H1 (cell line): Measurements from ENCODE around the gene MARCHF10. TPM values are rescaled to one million over a fixed set of nuclear protein-coding genes. Genes with fewer than 3 reads are reported as not detected.

Experiments used
- CTCF ChIA-PET: fragments of 300-600 bp; sonication (Branson Sonifier 250); formaldehyde crosslinking; loops from one replicate; lab custom pipeline; 2021; ENCODE audit not compliant: partially characterized antibody; lab: Charles Lee
- POLR2A ChIA-PET: fragments of 300-600 bp; sonication (Branson Sonifier 250); formaldehyde crosslinking; loops from one replicate; lab custom pipeline; 2021; ENCODE audit warnings: inconsistent platforms; ENCODE audit not compliant: partially characterized antibody; lab: Charles Lee
- DNase-seq, 2 experiments: peaks; one replicate each; pipeline versions ENCODE4 v3.0.0 to v3.0.0-alpha.2; 2010 to 2022; ENCODE audit warnings: low spot score in 2 of 2, low read depth in 1 of 2, mixed read lengths in 1 of 2
- FAIRE-seq: peaks from 2 replicates; lab custom pipeline; 2011; peaks lifted over from hg19 to GRCh38; lab: Jason Lieb, UNC
- H2AFZ ChIP-seq: 2 replicates; pipeline ENCODE4 v1.8.1; 2012; ENCODE audit warnings: low read length, inconsistent platforms
- H2AK5ac ChIP-seq: 2 replicates; pipeline ENCODE4 v1.6.1; 2013; ENCODE audit warnings: low read depth, low read length
- H2BK120ac ChIP-seq: replicated peaks from 2 replicates; pipeline ENCODE3; 2013; ENCODE audit warnings: low read depth, low read length, inconsistent platforms
- H2BK12ac ChIP-seq: 2 replicates; pipeline ENCODE4 v1.6.1; 2013; ENCODE audit warnings: low read depth, low read length
- H2BK15ac ChIP-seq: 2 replicates; pipeline ENCODE4 v1.6.1; 2013; ENCODE audit warnings: low read length
- H2BK20ac ChIP-seq: 2 replicates; pipeline ENCODE4 v1.6.1; 2013; ENCODE audit warnings: low read length
- H2BK5ac ChIP-seq: 2 replicates; pipeline ENCODE4 v1.6.1; 2013; ENCODE audit warnings: low read depth, low read length
- H3K14ac ChIP-seq: 2 replicates; pipeline ENCODE4 v1.6.1; 2013; ENCODE audit warnings: inconsistent platforms; ENCODE audit not compliant: insufficient read length
- H3K18ac ChIP-seq: 2 replicates; pipeline ENCODE4 v1.6.1; 2013; ENCODE audit warnings: low read length; ENCODE audit errors: extremely low read depth
- H3K23ac ChIP-seq: 2 replicates; pipeline ENCODE4 v1.6.1; 2013; ENCODE audit warnings: inconsistent platforms; ENCODE audit not compliant: insufficient read length
- H3K23me2 ChIP-seq: 2 replicates; pipeline ENCODE4 v1.6.1; 2013; ENCODE audit warnings: low read depth, low read length
- H3K27ac ChIP-seq: 2 replicates; pipeline ENCODE4 v1.6.1; 2011; ENCODE audit warnings: low read depth, low read length, inconsistent platforms
- H3K27me3 ChIP-seq, 4 experiments: replicated peaks in 1 of 4; 1 replicate in 1 of 4; 2 replicates in 3 of 4; pipeline versions ENCODE4 v1.6.1 to v1.8.1; 2011 to 2013; ENCODE audit warnings: low read length in 3 of 4, mild to moderate bottlenecking in 3 of 4, inconsistent platforms in 2 of 4, mixed read lengths in 2 of 4, moderate library complexity in 1 of 4; ENCODE audit not compliant: control insufficient read depth in 3 of 4, insufficient read depth in 3 of 4; ENCODE audit errors: extremely low read depth in 1 of 4
- H3K36me3 ChIP-seq, 4 experiments: 2 replicates each; pipeline versions ENCODE4 v1.6.1 to v1.8.1; 2011 to 2013; ENCODE audit warnings: mild to moderate bottlenecking in 4 of 4, low read length in 3 of 4, moderate library complexity in 2 of 4, control low read depth in 1 of 4, inconsistent platforms in 1 of 4; ENCODE audit not compliant: insufficient read depth in 4 of 4, control insufficient read depth in 2 of 4
- H3K4ac ChIP-seq: replicated peaks from 2 replicates; pipeline ENCODE3; 2013; ENCODE audit warnings: low read length, low read depth, mixed read lengths, inconsistent platforms; ENCODE audit not compliant: insufficient read length
- H3K4me1 ChIP-seq, 4 experiments: replicated peaks in 1 of 4; 1 replicate in 1 of 4; 2 replicates in 3 of 4; pipeline versions ENCODE4 v1.6.1 to v1.8.1; 2011 to 2013; ENCODE audit warnings: low read length in 3 of 4, inconsistent platforms in 2 of 4, mixed read lengths in 1 of 4; ENCODE audit not compliant: insufficient read depth in 4 of 4, control insufficient read depth in 3 of 4
- H3K4me2 ChIP-seq, 2 experiments: 2 replicates each; pipeline versions ENCODE4 v1.6.1 to v1.8.1; 2011 to 2013; ENCODE audit warnings: low read depth in 2 of 2, low read length in 2 of 2, control low read depth in 1 of 2, inconsistent platforms in 1 of 2, mild to moderate bottlenecking in 1 of 2; ENCODE audit not compliant: insufficient read depth in 1 of 2
- H3K4me3 ChIP-seq, 4 experiments: fragments of 200-600, 300-600 bp in 1 of 4; sonication (generic), shearing (Covaris generic), sonication (Bioruptor Twin) in 1 of 4; 2 replicates each; pipeline versions ENCODE4 v1.5.1 to v1.8.1; 2011 to 2016; ENCODE audit warnings: low read length in 4 of 4, low read depth in 3 of 4, control low read depth in 2 of 4, inconsistent platforms in 2 of 4, mild to moderate bottlenecking in 2 of 4, mixed read lengths in 1 of 4, moderate library complexity in 1 of 4; ENCODE audit not compliant: insufficient read depth in 2 of 4; ENCODE audit errors: extremely low read depth in 1 of 4
- H3K56ac ChIP-seq: replicated peaks from 2 replicates; pipeline ENCODE3; 2013; ENCODE audit warnings: low read depth, mild to moderate bottlenecking, mixed read lengths, low read length, inconsistent platforms; ENCODE audit not compliant: insufficient read length
- H3K79me1 ChIP-seq: 2 replicates; pipeline ENCODE4 v1.6.1; 2013; ENCODE audit warnings: low read depth, low read length, control low read depth
- H3K79me2 ChIP-seq, 2 experiments: 2 replicates each; pipeline versions ENCODE4 v1.6.1 to v1.8.1; 2012 to 2013; ENCODE audit warnings: low read length in 2 of 2, mild to moderate bottlenecking in 2 of 2, inconsistent platforms in 1 of 2; ENCODE audit not compliant: insufficient read depth in 2 of 2, control insufficient read depth in 1 of 2
- H3K9ac ChIP-seq, 4 experiments: replicated peaks in 1 of 4; 1 replicate in 1 of 4; 2 replicates in 3 of 4; pipeline versions ENCODE4 v1.6.1 to v1.8.1; 2011 to 2013; ENCODE audit warnings: low read depth in 3 of 4, low read length in 3 of 4, control low read depth in 2 of 4, mild to moderate bottlenecking in 2 of 4, moderate library complexity in 2 of 4, inconsistent platforms in 1 of 4; ENCODE audit errors: extremely low read depth in 1 of 4
- H3K9me3 ChIP-seq, 2 experiments: 2 replicates each; pipeline versions ENCODE4 v1.6.1 to v1.8.1; 2012 to 2013; ENCODE audit warnings: mild to moderate bottlenecking in 2 of 2, moderate library complexity in 2 of 2, control low read depth in 1 of 2, inconsistent platforms in 1 of 2, low read depth in 1 of 2, low read length in 1 of 2, mixed read lengths in 1 of 2; ENCODE audit not compliant: insufficient read depth in 2 of 2
- H4K20me1 ChIP-seq, 2 experiments: replicated peaks in 1 of 2; 2 replicates each; pipeline versions ENCODE3 to v1.8.1; 2011 to 2013; ENCODE audit warnings: inconsistent platforms in 2 of 2, low read length in 2 of 2, mild to moderate bottlenecking in 1 of 2; ENCODE audit not compliant: insufficient read depth in 2 of 2, control insufficient read depth in 1 of 2
- H4K5ac ChIP-seq: 2 replicates; pipeline ENCODE4 v1.6.1; 2013; ENCODE audit warnings: low read length, low read depth, mixed read lengths, inconsistent platforms; ENCODE audit not compliant: insufficient read length
- H4K8ac ChIP-seq: 2 replicates; pipeline ENCODE4 v1.8.0; 2013; ENCODE audit warnings: mild to moderate bottlenecking, moderate library complexity, low read length, inconsistent platforms; ENCODE audit not compliant: insufficient read depth; ENCODE audit errors: extremely low read depth
- H4K91ac ChIP-seq: replicated peaks from 2 replicates; pipeline ENCODE3; 2013; ENCODE audit warnings: low read length, mixed read lengths, inconsistent platforms; ENCODE audit not compliant: insufficient read length
- CTBP2 ChIP-seq: IDR thresholded peaks from 2 replicates; pipeline ENCODE4 v1.7.0; 2011; ENCODE audit warnings: borderline replicate concordance, mild to moderate bottlenecking, moderate library complexity, mixed read lengths, low read length; ENCODE audit not compliant: insufficient read depth, insufficient read length
- GABPA ChIP-seq: IDR thresholded peaks from 2 replicates; pipeline ENCODE4 v1.6.1; 2011; ENCODE audit warnings: mild to moderate bottlenecking, low read length, moderate library complexity, borderline replicate concordance; ENCODE audit not compliant: insufficient read depth
- KDM5A ChIP-seq: fragments of 200-600 bp; IDR thresholded peaks from 2 replicates; pipeline ENCODE4 v1.7.1; 2012; ENCODE audit warnings: mild to moderate bottlenecking, low read length, inconsistent platforms, mixed read lengths
- NRF1 ChIP-seq: IDR thresholded peaks from 2 replicates; pipeline ENCODE4 v1.6.1; 2011; ENCODE audit warnings: mild to moderate bottlenecking, low read depth, low read length, improper control_type of control experiment
- POLR2AphosphoS5 ChIP-seq: IDR thresholded peaks from 2 replicates; pipeline ENCODE4 v1.6.1; 2011; ENCODE audit warnings: low read depth, low read length
- RNF2 ChIP-seq: fragments of 200-900, 300-1000 bp; sonication (generic); IDR thresholded peaks from 2 replicates; pipeline ENCODE4 v1.7.1; 2016; ENCODE audit warnings: borderline replicate concordance, low read depth, mild to moderate bottlenecking, antibody characterized with exemption, low read length; ENCODE audit not compliant: poor library complexity, severe bottlenecking; ENCODE audit errors: missing control alignments
- SAP30 ChIP-seq: fragments of 300-600 bp; sonication (generic); IDR thresholded peaks from 2 replicates; pipeline ENCODE4 v1.7.1; 2012; ENCODE audit warnings: low read length, moderate library complexity, mild to moderate bottlenecking, inconsistent platforms; ENCODE audit not compliant: insufficient read depth, insufficient replicate concordance
- SUZ12 ChIP-seq: fragments of 200-600 bp; sonication (generic); IDR thresholded peaks from 2 replicates; pipeline ENCODE4 v1.6.1; 2012; ENCODE audit warnings: mild to moderate bottlenecking, inconsistent platforms, low read length, moderate library complexity, mixed read lengths
- TCF12 ChIP-seq: IDR thresholded peaks from 2 replicates; pipeline ENCODE4 v1.6.1; 2011; ENCODE audit warnings: low read depth, mild to moderate bottlenecking, low read length
- USF2 ChIP-seq: IDR thresholded peaks from 2 replicates; pipeline ENCODE4 v1.6.1; 2011; ENCODE audit warnings: low read length, improper control_type of control experiment
- WGBS, 2 experiments: shearing (Covaris generic) in 1 of 2; methylation state at CpG; one replicate each; pipeline versions ENCODE4 v1.1.6 to v1.1.7; 2013 to 2015; ENCODE audit warnings: low lambda C conversion rate in 2 of 2, mixed read lengths in 2 of 2, inconsistent platforms in 1 of 2, low coverage in 1 of 2, missing lambda C conversion rate in 1 of 2; ENCODE audit not compliant: insufficient replicate concordance in 2 of 2, insufficient coverage in 1 of 2, insufficient read length in 1 of 2; ENCODE audit errors: extremely low coverage in 1 of 2, missing lambda C conversion rate in 1 of 2; 5-methylcytosine and 5-hydroxymethylcytosine counted together
- polyA plus RNA-seq, 7 experiments: library from polyadenylated mRNA; depleted of rRNA in 3 of 7; stranded (reverse) in 5 of 7; unstranded in 2 of 7; fragments of >200 nt in 5 of 7; fragments of 200-250 nt in 2 of 7; gene quantifications; 1 replicate in 5 of 7; 2 replicates in 1 of 7; 4 replicates in 1 of 7; pipeline versions ENCODE4 v1.2.1 to v1.2.3, GENCODE V29; 2011 to 2013; ENCODE audit warnings: missing spikeins in 2 of 7, mixed read lengths in 2 of 7
- total RNA-seq: library from RNA; stranded (reverse); fragmentation: NEBNext Ultra II Directional; extraction: Animal tissue kit (Norgen Biotek cat#: 25700); gene quantifications from 2 replicates; pipeline ENCODE4 v1.2.1, GENCODE V29; 2021
- TF ChIP-seq, protein P1 (sequence below): IDR thresholded peaks from 2 replicates; pipeline ENCODE4 v1.6.1; 2012; ENCODE audit warnings: low read length, inconsistent platforms

Gene MARCHF10
- total and polyA plus RNA-seq, 2 of the 8 experiments (the other 6 are each of a cell fraction or from before 2014, with no cell fraction given), result 0.48 to 0.73 TPM

GRCh38 chr17:62786646-62787045, 21.5 kb downstream of the MARCHF10 start:
- 86% methylated on average over 2 of the region's 2 CpGs; no CpG with 5 or more reads in 1 of the 2 experiments for WGBS, 2 experiments

More at GRCh38 chr17:62786646-62787045, 21.5 kb downstream of the MARCHF10 start:
- H2AFZ ChIP-seq, result no peak overlapping the region
- H3K4me3 ChIP-seq, result no peak overlapping the region
- no peak overlapping the region for H2BK12ac ChIP-seq
- H3K23ac ChIP-seq, result no peak overlapping the region
- no peak overlapping the region for H2AK5ac ChIP-seq
- no peaks in the 10 kb centered on the region for H3K9me3 ChIP-seq
- H4K5ac ChIP-seq, result no peak overlapping the region
- H3K23me2 ChIP-seq, result no peaks in the 10 kb centered on the region
- no peak overlapping the region for H4K91ac ChIP-seq
- DNase-seq, result no peak
- no peaks in the 10 kb centered on the region for H4K20me1 ChIP-seq
- H2BK5ac ChIP-seq, result no peak overlapping the region
- H3K36me3 ChIP-seq, result no peaks in the 10 kb centered on the region
- no peaks in the 10 kb centered on the region for H3K79me2 ChIP-seq
- CTCF ChIA-PET, result interaction anchor here (1.2 kb wide), 1 partner anchor 15 kb away, joined by 3 read pairs; no protein-coding TSS in a partner anchor
- no peak overlapping the region for H3K56ac ChIP-seq
- no peak overlapping the region for H4K8ac ChIP-seq
- no peaks in the 10 kb centered on the region for H3K4me1 ChIP-seq
- H3K4ac ChIP-seq, result no peak overlapping the region
- no peak overlapping the region for H2BK120ac ChIP-seq
- H3K9ac ChIP-seq, result no peak overlapping the region
- H3K27me3 ChIP-seq, result no peaks in the 10 kb centered on the region
- no peak overlapping the region for H3K18ac ChIP-seq
- POLR2A ChIA-PET, result no interaction called here
- no peak overlapping the region for H2BK15ac ChIP-seq
- no peak overlapping the region for H3K4me2 ChIP-seq
- no peak overlapping the region for H2BK20ac ChIP-seq
- no peak for FAIRE-seq
- no peak overlapping the region for H3K14ac ChIP-seq
- no peaks in the 10 kb centered on the region for H3K79me1 ChIP-seq
- H3K27ac ChIP-seq, result no peak overlapping the region
- TF ChIP-seq GABPA, result no peak
- no peak for TF ChIP-seq TCF12
- TF ChIP-seq, protein P1, sequence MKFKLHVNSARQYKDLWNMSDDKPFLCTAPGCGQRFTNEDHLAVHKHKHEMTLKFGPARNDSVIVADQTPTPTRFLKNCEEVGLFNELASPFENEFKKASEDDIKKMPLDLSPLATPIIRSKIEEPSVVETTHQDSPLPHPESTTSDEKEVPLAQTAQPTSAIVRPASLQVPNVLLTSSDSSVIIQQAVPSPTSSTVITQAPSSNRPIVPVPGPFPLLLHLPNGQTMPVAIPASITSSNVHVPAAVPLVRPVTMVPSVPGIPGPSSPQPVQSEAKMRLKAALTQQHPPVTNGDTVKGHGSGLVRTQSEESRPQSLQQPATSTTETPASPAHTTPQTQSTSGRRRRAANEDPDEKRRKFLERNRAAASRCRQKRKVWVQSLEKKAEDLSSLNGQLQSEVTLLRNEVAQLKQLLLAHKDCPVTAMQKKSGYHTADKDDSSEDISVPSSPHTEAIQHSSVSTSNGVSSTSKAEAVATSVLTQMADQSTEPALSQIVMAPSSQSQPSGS, result no peak
- no peak for TF ChIP-seq SUZ12
- TF ChIP-seq USF2, result no peak
- TF ChIP-seq KDM5A, result no peak
- TF ChIP-seq RNF2, result no peak
- TF ChIP-seq SAP30, result no peak
- no peak for TF ChIP-seq POLR2AphosphoS5
- no peak for TF ChIP-seq NRF1
- no peak for TF ChIP-seq CTBP2
